ENCODE measurements around the gene GSAP. TPM values are rescaled to one million over a fixed set of nuclear protein-coding genes. Genes with fewer than 3 reads are reported as not detected.

Gene GSAP
- total and polyA plus RNA-seq, 7 donors, result 1.3 to 4.2 (median 2.0) TPM

DNA sequence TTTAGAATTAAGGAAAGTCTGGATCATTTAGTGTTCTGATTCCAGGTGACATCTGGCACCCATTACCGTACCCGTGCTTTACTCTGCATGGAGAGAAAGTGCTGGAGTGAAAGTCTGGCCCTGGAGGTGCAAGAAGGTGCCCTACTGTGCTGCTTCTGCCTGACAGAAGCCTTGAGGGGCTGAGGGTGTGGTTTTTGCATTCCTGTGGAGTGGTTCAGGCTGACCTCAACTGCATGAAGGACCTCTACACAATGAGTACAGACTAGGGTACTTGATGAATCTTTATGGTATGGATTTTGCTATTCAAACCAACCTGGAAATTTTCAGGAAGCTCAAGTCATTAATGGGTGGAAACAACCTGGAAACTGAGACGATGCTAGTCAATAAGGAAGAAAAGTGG lies 45.1 kb upstream of the GSAP start:
- Histone ChIP-seq H3K27ac (no peak overlapping the region), H3K4me1 (no peaks in the 10 kb centered on the region), H3K36me3 (ENCODE audit: insufficient read depth in 1 of 2, low read depth in 1 of 2) (no peaks in the 10 kb centered on the region), H3K9me3 (no peaks in the 10 kb centered on the region), H3K27me3 (ENCODE audit: insufficient read depth in 3 of 3, low read length in 2 of 3) (no peaks in the 10 kb centered on the region), H3K4me3 (no peak overlapping the region)
- 76 to 84% (median 76%) methylated on average over 3 of the region's 3 CpGs for WGBS, 3 donors
- no peak for DNase-seq
- TF ChIP-seq, protein P1, sequence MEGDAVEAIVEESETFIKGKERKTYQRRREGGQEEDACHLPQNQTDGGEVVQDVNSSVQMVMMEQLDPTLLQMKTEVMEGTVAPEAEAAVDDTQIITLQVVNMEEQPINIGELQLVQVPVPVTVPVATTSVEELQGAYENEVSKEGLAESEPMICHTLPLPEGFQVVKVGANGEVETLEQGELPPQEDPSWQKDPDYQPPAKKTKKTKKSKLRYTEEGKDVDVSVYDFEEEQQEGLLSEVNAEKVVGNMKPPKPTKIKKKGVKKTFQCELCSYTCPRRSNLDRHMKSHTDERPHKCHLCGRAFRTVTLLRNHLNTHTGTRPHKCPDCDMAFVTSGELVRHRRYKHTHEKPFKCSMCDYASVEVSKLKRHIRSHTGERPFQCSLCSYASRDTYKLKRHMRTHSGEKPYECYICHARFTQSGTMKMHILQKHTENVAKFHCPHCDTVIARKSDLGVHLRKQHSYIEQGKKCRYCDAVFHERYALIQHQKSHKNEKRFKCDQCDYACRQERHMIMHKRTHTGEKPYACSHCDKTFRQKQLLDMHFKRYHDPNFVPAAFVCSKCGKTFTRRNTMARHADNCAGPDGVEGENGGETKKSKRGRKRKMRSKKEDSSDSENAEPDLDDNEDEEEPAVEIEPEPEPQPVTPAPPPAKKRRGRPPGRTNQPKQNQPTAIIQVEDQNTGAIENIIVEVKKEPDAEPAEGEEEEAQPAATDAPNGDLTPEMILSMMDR (IDR thresholded peaks at IDR 0.05), result no peak
- intact Hi-C loops (cut with DNase I), result no loop called here
- no peak for ATAC-seq

DNA sequence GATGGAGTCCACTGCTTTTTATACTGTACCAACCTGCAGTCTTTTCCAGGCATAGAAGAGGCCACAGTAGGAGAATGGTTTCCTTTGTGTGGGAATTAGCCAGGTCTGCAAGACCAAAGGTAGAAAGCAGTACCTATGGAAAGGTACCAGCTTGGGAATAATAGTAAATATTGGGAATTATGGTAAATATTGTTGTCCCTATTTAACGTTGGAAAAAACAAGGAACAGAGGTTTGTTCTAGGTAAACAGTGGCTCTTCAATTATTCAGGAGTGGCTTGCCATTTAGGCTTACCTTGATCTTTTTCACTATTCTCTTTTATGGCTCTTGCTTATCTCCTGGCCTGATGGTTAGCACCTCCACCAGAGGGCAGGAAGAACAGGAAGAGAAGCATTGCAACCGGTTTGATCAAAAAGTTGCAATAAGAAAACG lies 43.9 kb upstream of the GSAP start:
- ATAC-seq (no peak), DNase-seq (no peak)
- TF ChIP-seq, protein P1 (IDR thresholded peaks at IDR 0.05), result no peak
- no peaks in the 10 kb centered on the region for H3K9me3 ChIP-seq
- no peaks in the 10 kb centered on the region for H3K4me1 ChIP-seq
- no peaks in the 10 kb centered on the region for H3K36me3 ChIP-seq (ENCODE audit: insufficient read depth in 1 of 2, low read depth in 1 of 2)
- intact Hi-C loops (cut with DNase I), result no loop called here
- H3K27me3 ChIP-seq (ENCODE audit: insufficient read depth in 3 of 3, low read length in 2 of 3), result no peaks in the 10 kb centered on the region
- no peak overlapping the region for H3K4me3 ChIP-seq
- WGBS, 3 donors, result 46 to 60% (median 59%) methylated on average over 3 of the region's 3 CpGs
- H3K27ac ChIP-seq, result no peak overlapping the region

DNA sequence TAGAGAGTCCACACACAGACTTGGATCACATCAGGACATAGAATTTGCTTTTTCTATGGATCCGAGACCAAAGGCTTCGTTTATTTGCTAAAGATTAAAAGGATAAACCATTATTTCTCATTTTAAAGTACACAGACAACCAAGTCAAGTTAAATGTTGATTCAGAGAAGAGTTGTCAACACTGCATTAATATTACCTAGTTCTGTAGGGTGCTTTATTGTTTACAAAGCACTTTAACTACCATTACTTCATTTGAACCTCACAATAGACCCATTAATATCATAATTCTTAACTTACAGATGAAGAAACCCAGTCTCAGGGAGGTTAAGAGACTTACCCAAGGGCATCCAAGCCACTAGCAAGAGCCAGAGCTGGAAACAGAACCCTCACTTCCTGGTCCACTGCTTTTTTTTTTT lies 43.2 kb upstream of the GSAP start:
- DNase-seq, result no peak
- no peaks in the 10 kb centered on the region for H3K4me1 ChIP-seq
- WGBS, 3 donors, result 91 to 94% (median 92%) methylated on average over 2 of the region's 2 CpGs
- H3K9me3 ChIP-seq, result no peaks in the 10 kb centered on the region
- H3K27ac ChIP-seq, result no peak overlapping the region
- ATAC-seq, result no peak
- TF ChIP-seq, protein P1 (IDR thresholded peaks at IDR 0.05), result no peak
- H3K4me3 ChIP-seq, result no peak overlapping the region
- no peaks in the 10 kb centered on the region for H3K36me3 ChIP-seq (ENCODE audit: insufficient read depth in 1 of 2, low read depth in 1 of 2)
- no peaks in the 10 kb centered on the region for H3K27me3 ChIP-seq (ENCODE audit: insufficient read depth in 3 of 3, low read length in 2 of 3)
- intact Hi-C loops (cut with DNase I), result no loop called here

DNA sequence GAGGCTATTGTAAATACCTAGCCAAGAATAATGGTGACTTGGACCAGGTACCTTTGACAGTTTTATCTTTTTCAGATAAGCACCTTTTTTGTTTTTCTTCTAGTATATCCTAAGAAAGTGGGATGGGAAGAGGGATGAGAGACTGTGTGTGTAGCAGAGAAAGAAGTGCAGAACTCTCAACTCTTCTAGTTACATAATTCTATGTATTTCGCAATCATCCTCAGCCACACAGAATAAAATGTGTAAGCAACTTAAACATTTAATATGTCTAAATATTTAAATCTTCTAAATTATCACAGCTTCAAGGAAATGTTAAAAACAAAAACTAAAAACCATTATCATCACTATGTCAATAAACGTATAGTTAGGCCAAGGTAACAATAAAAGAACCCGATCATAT lies 42.6 kb upstream of the GSAP start:
- H3K4me3 ChIP-seq, result no peak overlapping the region
- intact Hi-C loops (cut with DNase I), result no loop called here
- no peak for DNase-seq
- no peaks in the 10 kb centered on the region for H3K9me3 ChIP-seq
- no peaks in the 10 kb centered on the region for H3K36me3 ChIP-seq (ENCODE audit: insufficient read depth in 1 of 2, low read depth in 1 of 2)
- H3K4me1 ChIP-seq, result no peaks in the 10 kb centered on the region
- ATAC-seq, result no peak
- H3K27me3 ChIP-seq (ENCODE audit: insufficient read depth in 3 of 3, low read length in 2 of 3), result no peaks in the 10 kb centered on the region
- WGBS, 3 donors, result 92 to 95% (median 94%) methylated on average over 3 of the region's 3 CpGs
- H3K27ac ChIP-seq, result no peak overlapping the region
- TF ChIP-seq, protein P1 (IDR thresholded peaks at IDR 0.05), result no peak

DNA sequence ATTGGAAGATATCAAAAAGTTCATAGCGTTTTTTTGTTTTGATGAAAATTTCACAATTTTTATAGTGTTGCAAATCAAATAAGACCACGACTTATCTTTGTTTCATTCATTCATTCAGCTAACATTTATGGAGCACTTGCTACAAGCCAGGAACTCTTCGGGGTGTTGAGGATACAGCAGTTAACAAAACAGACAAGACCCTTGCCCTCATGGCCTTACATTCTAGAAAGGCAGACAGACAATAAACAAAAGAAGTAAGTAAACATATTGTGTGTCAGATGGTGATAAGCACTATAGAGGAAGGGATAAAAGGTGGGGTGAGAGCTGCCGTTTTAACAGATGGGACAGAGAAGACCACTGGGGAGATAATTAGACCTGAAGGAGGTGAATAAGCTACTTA lies 41.6 kb upstream of the GSAP start:
- no peaks in the 10 kb centered on the region for H3K36me3 ChIP-seq (ENCODE audit: insufficient read depth in 1 of 2, low read depth in 1 of 2)
- intact Hi-C loops (cut with DNase I), result no loop called here

More for the DNA sequence above, 41.6 kb upstream of the GSAP start:
- ATAC-seq (no peak), DNase-seq (no peak)
- TF ChIP-seq, protein P1 (IDR thresholded peaks at IDR 0.05), result no peak
- 55 to 67% (median 60%) methylated on average over 4 of the region's 4 CpGs for WGBS, 3 donors
- Histone ChIP-seq H3K4me3 (no peak overlapping the region), H3K27ac (no peak overlapping the region), H3K9me3 (no peaks in the 10 kb centered on the region), H3K27me3 (ENCODE audit: insufficient read depth in 3 of 3, low read length in 2 of 3) (no peaks in the 10 kb centered on the region), H3K4me1 (no peaks in the 10 kb centered on the region)
